ENCODE data around the gene FAAP24. TPM values are rescaled to one million over a fixed set of nuclear protein-coding genes. Genes with fewer than 3 reads are reported as not detected.

FAAP24 gene
- total RNA-seq, 2 experiments from 2014 or later: 12.1 to 12.8 TPM

Other genes starting within 250 kb of the FAAP24 start
- not detected in 2 replicates for gene SLC7A9, start 102.5 kb upstream of the FAAP24 start, total RNA-seq (2014; rRNA removed; shearing (Covaris generic))
- not detected in 2 replicates for gene SLC7A9, start 102.5 kb upstream of the FAAP24 start, total RNA-seq (2022)
- 10.8 and 15.8 TPM in 2 replicates for gene CEP89, start 284 bp upstream of the FAAP24 start, total RNA-seq (2014; rRNA removed; shearing (Covaris generic))
- gene CEP89, start 284 bp upstream of the FAAP24 start, total RNA-seq (2022): 20.6 and 24.2 TPM in 2 replicates
- gene RHPN2, start 92.6 kb downstream of the FAAP24 start, total RNA-seq (2014; rRNA removed; shearing (Covaris generic)): 0.59 and 2.1 TPM in 2 replicates
- 5.0 and 6.4 TPM in 2 replicates for gene RHPN2, start 92.6 kb downstream of the FAAP24 start, total RNA-seq (2022)
- 7.6 and 9.8 TPM in 2 replicates for gene GPATCH1, start 108.9 kb downstream of the FAAP24 start, total RNA-seq (2014; rRNA removed; shearing (Covaris generic))
- gene GPATCH1, start 108.9 kb downstream of the FAAP24 start, total RNA-seq (2022): 10.7 and 13.4 TPM in 2 replicates
- gene WDR88, start 159.9 kb downstream of the FAAP24 start, total RNA-seq (2014; rRNA removed; shearing (Covaris generic)): 0.38 TPM in 1 of 2 replicates, not detected in the other
- gene WDR88, start 159.9 kb downstream of the FAAP24 start, total RNA-seq (2022): not detected in 2 replicates
- not detected in 2 replicates for gene LRP3, start 222.1 kb downstream of the FAAP24 start, total RNA-seq (2014; rRNA removed; shearing (Covaris generic))
- not detected in 2 replicates for gene LRP3, start 222.1 kb downstream of the FAAP24 start, total RNA-seq (2022)